K562 (cell line): ENCODE data around the gene B4GALT1. TPM values are rescaled to one million over a fixed set of nuclear protein-coding genes. Genes with fewer than 3 reads are reported as not detected.

ENCODE experiments used
- ARNT ChIP-seq, 2 experiments: fragments of 450-650 bp; IDR thresholded peaks; 2 replicates each; pipeline ENCODE4 v1.6.1; 2016; ENCODE audit warnings: mild to moderate bottlenecking in 1 of 2
- CBFB ChIP-seq: sonication (generic); formaldehyde crosslinking; IDR thresholded peaks from 2 replicates; pipeline ENCODE4 v1.4.0; 2020; ENCODE audit warnings: mild to moderate bottlenecking, missing genetic modification reagents
- LARP7 ChIP-seq: fragments of 450-650 bp; IDR thresholded peaks from 2 replicates; pipeline ENCODE4 v1.6.1; 2016
- NFE2 ChIP-seq: IDR thresholded peaks from 2 replicates; pipeline ENCODE4 v1.6.1; 2014; ENCODE audit warnings: antibody characterized with exemption, low read depth
- NFIC ChIP-seq: fragments of 450-650 bp; IDR thresholded peaks from 2 replicates; pipeline ENCODE4 v1.6.1; 2017; ENCODE audit warnings: mild to moderate bottlenecking, inconsistent platforms
- POLR2B ChIP-seq: fragments of 450-650 bp; IDR thresholded peaks from 2 replicates; pipeline ENCODE4 v1.6.1; 2018; ENCODE audit warnings: low read depth; ENCODE audit not compliant: partially characterized antibody
- SAFB2 ChIP-seq: fragments of 200-400 bp; formaldehyde crosslinking; IDR thresholded peaks from 2 replicates; pipeline ENCODE4 v1.6.1; 2018; ENCODE audit warnings: borderline replicate concordance, low read length, low read depth, moderate library complexity; ENCODE audit not compliant: severe bottlenecking
- TCF7L2 ChIP-seq: fragments of 150-350 bp; IDR thresholded peaks from 2 replicates; pipeline ENCODE4 v1.6.1; 2016; ENCODE audit warnings: low read depth, mild to moderate bottlenecking, low read length, moderate library complexity
- USF1 ChIP-seq: sonication (generic); formaldehyde crosslinking; IDR thresholded peaks from 2 replicates; pipeline ENCODE4 v1.9.0; 2022; ENCODE audit warnings: mild to moderate bottlenecking, missing genetic modification reagents
- ZBTB49 ChIP-seq: sonication (generic); formaldehyde crosslinking; IDR thresholded peaks from 2 replicates; pipeline ENCODE4 v1.8.0; 2022; ENCODE audit warnings: missing genetic modification reagents, mild to moderate bottlenecking, borderline replicate concordance
- ZNF184 ChIP-seq: sonication (generic); formaldehyde crosslinking; IDR thresholded peaks from 2 replicates; pipeline ENCODE4 v1.5.0; 2020; ENCODE audit warnings: missing genetic modification reagents
- ZZZ3 ChIP-seq: fragments of 450-650 bp; IDR thresholded peaks from 2 replicates; pipeline ENCODE4 v1.6.1; 2016; ENCODE audit warnings: antibody characterized with exemption, mild to moderate bottlenecking, moderate library complexity
- polyA plus RNA-seq, 8 experiments: library from polyadenylated mRNA; depleted of rRNA in 4 of 8; stranded (reverse) in 5 of 8; unstranded in 3 of 8; fragments of >200 nt; fragmentation: Nextera tagmentation in 2 of 8; fragmentation: Illumina TruSeq in 1 of 8; extraction: Ambion mirVana in 2 of 8; extraction: Trizol in 1 of 8; gene quantifications; 2 replicates each; pipeline versions ENCODE4 v1.2.1 to v1.2.3, GENCODE V29; 2011 to 2014; ENCODE audit warnings: inconsistent platforms in 1 of 8, missing spikeins in 1 of 8
- total RNA-seq, 7 experiments: library from RNA; depleted of rRNA in 6 of 7; stranded (reverse); fragments of >200 nt in 6 of 7; fragmentation: Illumina TruSeq in 2 of 7; extraction: Trizol in 2 of 7; gene quantifications; 2 replicates each; pipeline versions ENCODE4 v1.2.1 to v1.2.3, GENCODE V29; 2011 to 2021; ENCODE audit warnings: low replicate concordance in 1 of 7
- TF ChIP-seq, protein P1 (sequence below): sonication (generic); formaldehyde crosslinking; IDR thresholded peaks from 2 replicates; pipeline ENCODE4 v1.8.0; 2022; ENCODE audit warnings: mild to moderate bottlenecking, missing genetic modification reagents
- TF ChIP-seq, protein P2 (sequence below): sonication (generic); formaldehyde crosslinking; IDR thresholded peaks from 2 replicates; pipeline ENCODE4 v1.5.0; 2020; ENCODE audit warnings: missing genetic modification reagents
- TF ChIP-seq, protein P3 (sequence below): fragments of 250-450 bp; sonication (Bioruptor Pico); IDR thresholded peaks from 2 replicates; pipeline ENCODE4 v1.8.0; 2021; ENCODE audit warnings: moderate library complexity, mild to moderate bottlenecking, inconsistent platforms
- TF ChIP-seq, protein P4 (sequence below), 3 experiments: fragments of 200-800 bp in 1 of 3; fragments of 250-450 bp in 1 of 3; fragments of 450-650 bp in 1 of 3; sonication (Bioruptor Pico) in 1 of 3; sonication (Bioruptor generic) in 1 of 3; formaldehyde crosslinking in 1 of 3; IDR thresholded peaks; 2 replicates each; pipeline versions ENCODE4 v1.6.1 to v1.8.0; 2016 to 2022; ENCODE audit warnings: mild to moderate bottlenecking in 2 of 3, missing genetic modification characterization in 2 of 3, missing compliant biosample characterization in 1 of 3, moderate library complexity in 1 of 3

The B4GALT1 gene
- total and polyA plus RNA-seq, 9 of the 15 experiments (the other 6 are each of a cell fraction or from before 2014, with no cell fraction given) = 4.1 to 26.8 (median 7.1) TPM

DNA sequence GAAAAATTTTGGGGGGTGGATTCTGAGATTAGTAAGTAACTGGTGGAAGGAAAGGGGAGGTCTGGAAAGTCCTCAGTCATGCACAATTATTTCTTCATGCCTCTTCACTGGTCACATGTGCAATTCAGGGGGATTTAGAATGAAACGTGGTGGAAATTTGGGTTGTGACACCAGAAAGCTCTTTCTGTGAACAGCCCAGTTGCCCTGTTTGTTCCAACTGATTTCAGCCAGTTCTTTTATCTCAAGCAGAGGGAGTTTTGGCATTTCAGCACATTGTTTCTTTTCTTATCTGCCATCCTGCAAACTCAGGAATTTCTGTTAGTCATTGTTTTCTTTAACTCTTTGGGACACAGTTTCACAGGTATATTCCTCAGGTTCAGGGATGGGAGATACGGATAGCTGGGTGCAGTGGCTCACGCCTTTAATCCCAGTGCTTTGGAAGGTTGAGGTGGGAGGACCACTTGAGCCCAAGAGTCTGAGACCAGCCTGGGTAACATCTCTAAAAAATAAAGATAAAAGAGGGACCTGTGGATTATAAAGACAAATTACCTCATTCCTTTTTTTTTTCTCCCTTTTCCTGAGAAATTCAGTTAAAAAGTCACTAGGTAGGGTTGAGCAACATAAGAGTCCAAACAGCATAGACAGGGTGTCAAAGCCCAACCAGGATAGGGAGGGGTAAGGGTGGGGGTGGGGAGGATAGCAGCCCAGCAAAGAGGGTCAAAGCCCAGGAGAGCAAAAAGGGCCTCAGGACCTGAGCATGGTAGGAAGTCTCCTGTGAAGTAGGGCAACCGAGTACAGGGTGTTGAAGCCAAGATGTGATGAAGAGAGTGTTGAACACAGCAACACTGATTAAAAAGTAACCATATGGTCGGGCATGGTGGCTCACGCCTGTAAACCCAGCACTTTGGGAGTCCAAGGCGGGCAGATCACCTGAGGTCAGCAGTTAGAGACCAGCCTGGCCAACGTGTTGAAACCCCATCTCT, 5.4 kb upstream of the B4GALT1 start (continued):
- TF ChIP-seq, protein P1, sequence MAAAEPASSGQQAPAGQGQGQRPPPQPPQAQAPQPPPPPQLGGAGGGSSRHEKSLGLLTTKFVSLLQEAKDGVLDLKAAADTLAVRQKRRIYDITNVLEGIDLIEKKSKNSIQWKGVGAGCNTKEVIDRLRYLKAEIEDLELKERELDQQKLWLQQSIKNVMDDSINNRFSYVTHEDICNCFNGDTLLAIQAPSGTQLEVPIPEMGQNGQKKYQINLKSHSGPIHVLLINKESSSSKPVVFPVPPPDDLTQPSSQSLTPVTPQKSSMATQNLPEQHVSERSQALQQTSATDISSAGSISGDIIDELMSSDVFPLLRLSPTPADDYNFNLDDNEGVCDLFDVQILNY (CRISPR knock-in tag) = no peak
- TF ChIP-seq ZZZ3 (no peak), ZBTB49 (CRISPR knock-in tag) (no peak), USF1 (CRISPR knock-in tag) (no peak), NFE2 (peak; percentile 54), POLR2B (no peak), LARP7 (no peak), ARNT (IDR thresholded peaks at IDR 0.05) (0 out of 4 replicates have a peak, but pooled peaks of 1 of the 2 experiments have one; percentile 71), SAFB2 (no peak), NFIC (peak; percentile 49), ZNF184 (CRISPR knock-in tag) (no peak), TCF7L2 (no peak), CBFB (no peak)
- TF ChIP-seq, protein P2, sequence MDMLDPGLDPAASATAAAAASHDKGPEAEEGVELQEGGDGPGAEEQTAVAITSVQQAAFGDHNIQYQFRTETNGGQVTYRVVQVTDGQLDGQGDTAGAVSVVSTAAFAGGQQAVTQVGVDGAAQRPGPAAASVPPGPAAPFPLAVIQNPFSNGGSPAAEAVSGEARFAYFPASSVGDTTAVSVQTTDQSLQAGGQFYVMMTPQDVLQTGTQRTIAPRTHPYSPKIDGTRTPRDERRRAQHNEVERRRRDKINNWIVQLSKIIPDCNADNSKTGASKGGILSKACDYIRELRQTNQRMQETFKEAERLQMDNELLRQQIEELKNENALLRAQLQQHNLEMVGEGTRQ (CRISPR knock-in tag) = no peak
- TF ChIP-seq, protein P3, sequence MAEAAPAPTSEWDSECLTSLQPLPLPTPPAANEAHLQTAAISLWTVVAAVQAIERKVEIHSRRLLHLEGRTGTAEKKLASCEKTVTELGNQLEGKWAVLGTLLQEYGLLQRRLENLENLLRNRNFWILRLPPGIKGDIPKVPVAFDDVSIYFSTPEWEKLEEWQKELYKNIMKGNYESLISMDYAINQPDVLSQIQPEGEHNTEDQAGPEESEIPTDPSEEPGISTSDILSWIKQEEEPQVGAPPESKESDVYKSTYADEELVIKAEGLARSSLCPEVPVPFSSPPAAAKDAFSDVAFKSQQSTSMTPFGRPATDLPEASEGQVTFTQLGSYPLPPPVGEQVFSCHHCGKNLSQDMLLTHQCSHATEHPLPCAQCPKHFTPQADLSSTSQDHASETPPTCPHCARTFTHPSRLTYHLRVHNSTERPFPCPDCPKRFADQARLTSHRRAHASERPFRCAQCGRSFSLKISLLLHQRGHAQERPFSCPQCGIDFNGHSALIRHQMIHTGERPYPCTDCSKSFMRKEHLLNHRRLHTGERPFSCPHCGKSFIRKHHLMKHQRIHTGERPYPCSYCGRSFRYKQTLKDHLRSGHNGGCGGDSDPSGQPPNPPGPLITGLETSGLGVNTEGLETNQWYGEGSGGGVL (CRISPR knock-in tag) = no peak
- TF ChIP-seq, protein P4, sequence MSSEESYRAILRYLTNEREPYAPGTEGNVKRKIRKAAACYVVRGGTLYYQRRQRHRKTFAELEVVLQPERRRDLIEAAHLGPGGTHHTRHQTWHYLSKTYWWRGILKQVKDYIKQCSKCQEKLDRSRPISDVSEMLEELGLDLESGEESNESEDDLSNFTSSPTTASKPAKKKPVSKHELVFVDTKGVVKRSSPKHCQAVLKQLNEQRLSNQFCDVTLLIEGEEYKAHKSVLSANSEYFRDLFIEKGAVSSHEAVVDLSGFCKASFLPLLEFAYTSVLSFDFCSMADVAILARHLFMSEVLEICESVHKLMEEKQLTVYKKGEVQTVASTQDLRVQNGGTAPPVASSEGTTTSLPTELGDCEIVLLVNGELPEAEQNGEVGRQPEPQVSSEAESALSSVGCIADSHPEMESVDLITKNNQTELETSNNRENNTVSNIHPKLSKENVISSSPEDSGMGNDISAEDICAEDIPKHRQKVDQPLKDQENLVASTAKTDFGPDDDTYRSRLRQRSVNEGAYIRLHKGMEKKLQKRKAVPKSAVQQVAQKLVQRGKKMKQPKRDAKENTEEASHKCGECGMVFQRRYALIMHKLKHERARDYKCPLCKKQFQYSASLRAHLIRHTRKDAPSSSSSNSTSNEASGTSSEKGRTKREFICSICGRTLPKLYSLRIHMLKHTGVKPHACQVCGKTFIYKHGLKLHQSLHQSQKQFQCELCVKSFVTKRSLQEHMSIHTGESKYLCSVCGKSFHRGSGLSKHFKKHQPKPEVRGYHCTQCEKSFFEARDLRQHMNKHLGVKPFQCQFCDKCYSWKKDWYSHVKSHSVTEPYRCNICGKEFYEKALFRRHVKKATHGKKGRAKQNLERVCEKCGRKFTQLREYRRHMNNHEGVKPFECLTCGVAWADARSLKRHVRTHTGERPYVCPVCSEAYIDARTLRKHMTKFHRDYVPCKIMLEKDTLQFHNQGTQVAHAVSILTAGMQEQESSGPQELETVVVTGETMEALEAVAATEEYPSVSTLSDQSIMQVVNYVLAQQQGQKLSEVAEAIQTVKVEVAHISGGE (CRISPR knock-in tag; IDR thresholded peaks at IDR 0.05) = no peak
